Colonic mucosa (tissue), 4 donors: ENCODE data around the gene RGSL1. TPM values are rescaled to one million over a fixed set of nuclear protein-coding genes. Genes with fewer than 3 reads are reported as not detected.

Source experiments
- DNase-seq: peaks from one replicate; pipeline ENCODE4 v3.0.0-alpha.2; 2020
- H3K27ac ChIP-seq: fragments of 200-600 bp; one replicate; pipeline ENCODE4 v1.8.0; 2021
- H3K27me3 ChIP-seq: fragments of 200-600 bp; one replicate; pipeline ENCODE4 v1.8.0; 2021
- H3K36me3 ChIP-seq: fragments of 200-600 bp; one replicate; pipeline ENCODE4 v1.8.0; 2021
- H3K4me1 ChIP-seq: fragments of 200-600 bp; one replicate; pipeline ENCODE4 v1.8.0; 2021; ENCODE audit warnings: mild to moderate bottlenecking
- H3K4me3 ChIP-seq: fragments of 200-600 bp; one replicate; pipeline ENCODE4 v1.8.0; 2021
- H3K9ac ChIP-seq, 2 donors: one replicate each; pipeline ENCODE4 v1.7.0; 2013; ENCODE audit warnings: control low read depth in 2 of 2, low read depth in 2 of 2, low read length in 2 of 2
- H3K9me3 ChIP-seq: fragments of 200-600 bp; one replicate; pipeline ENCODE4 v1.8.0; 2021
- intact Hi-C: fragments of 100-400 bp; cut with DNase I; formaldehyde crosslinking; loops from one replicate; pipeline ENCODE4 v1.14.1; 2022
- total RNA-seq, 2 donors: library from RNA; stranded (reverse); fragmentation: NEBNext Ultra II Directional in 1 of 2; extraction: Animal tissue kit (Norgen Biotek cat#: 25700) in 1 of 2; gene quantifications; one replicate each; pipeline ENCODE4 v1.2.1, GENCODE V29; 2021
- TF ChIP-seq, protein P1 (sequence below): fragments of 200-600 bp; IDR thresholded peaks from one replicate; pipeline ENCODE4 v1.8.0; 2022; ENCODE audit warnings: antibody characterized with exemption, mild to moderate bottlenecking
- donor health status: healthy.
- donor health status: DM: no; HTN: no; CAD: no.
- donor health status: DM: no; HTN: no; CAD: no.

Gene RGSL1
- total RNA-seq, 2 donors from 2014 or later = not detected

DNA sequence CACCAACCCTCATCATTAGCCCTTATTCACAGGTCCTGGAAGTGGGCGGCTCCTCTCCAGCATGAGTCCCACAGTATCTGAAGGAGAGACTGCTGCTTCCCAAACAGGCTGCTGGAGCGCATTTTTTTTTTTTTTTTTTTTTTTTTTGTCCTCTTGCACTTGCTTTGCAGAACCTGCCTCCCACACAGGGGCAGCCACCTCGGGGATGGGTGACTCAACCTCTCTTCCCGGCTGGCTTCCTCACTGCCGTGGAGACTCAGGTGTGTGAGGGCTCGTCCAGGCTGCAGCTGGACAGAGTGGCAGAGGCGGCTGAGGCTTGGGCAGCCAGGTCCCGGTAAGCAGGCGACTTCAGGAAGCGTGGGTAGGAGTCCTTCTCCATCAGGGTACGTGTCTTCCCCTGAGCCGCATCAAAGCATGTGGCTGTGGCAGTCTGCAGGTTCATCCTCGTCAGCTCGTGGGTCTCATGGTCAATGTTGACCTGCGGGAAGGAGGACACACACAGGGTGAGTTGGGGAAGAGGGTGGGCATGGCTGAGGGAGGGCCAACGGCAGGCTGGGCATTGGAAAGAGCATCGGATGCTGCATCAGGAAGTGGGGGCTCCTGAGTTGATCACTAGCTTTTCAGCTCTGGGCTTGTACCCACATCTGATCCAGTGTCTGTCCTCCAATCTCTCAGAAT is 150.2 kb downstream of the RGSL1 start:
- no peaks in the 10 kb centered on the region for H3K36me3 ChIP-seq

DNA sequence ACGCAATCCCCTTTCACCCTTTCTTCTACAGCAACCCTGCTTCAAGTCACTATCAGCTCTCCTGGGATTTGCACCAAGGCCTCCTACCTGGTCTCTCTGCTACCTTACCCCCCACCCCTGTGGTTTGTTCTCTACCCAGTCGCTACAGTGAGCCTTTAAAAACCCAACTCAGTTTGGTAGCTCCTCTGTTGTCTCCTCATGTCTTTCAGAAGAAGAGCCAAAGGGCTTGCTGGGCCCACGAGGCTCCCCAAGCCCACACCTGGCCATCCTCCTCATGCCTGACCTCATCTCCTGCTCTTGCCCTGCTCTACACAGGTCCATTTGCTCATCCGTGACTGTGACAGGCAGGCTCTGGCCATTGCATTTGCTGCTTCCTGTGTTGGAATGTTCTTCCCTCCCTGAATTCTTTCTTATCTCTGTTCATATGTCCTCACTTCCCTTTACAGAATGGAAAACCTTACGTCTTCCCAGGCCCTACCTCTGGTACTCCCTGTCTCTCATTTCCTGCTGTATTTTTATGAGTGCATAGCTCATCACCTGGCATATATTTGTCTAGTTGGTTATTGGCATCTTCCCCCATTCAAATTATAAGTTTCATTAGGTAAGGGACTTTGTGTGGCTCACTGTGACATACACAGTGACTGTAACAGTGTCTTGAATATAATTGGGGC is 150.9 kb downstream of the RGSL1 start:
- intact Hi-C loops = no loop called here
- DNase-seq = no peak
- Histone ChIP-seq H3K4me1 (no peaks in the 10 kb centered on the region), H3K9ac (no peak overlapping the region), H3K27ac (no peak overlapping the region), H3K4me3 (no peak overlapping the region), H3K36me3 (no peaks in the 10 kb centered on the region), H3K27me3 (no peaks in the 10 kb centered on the region), H3K9me3 (no peaks in the 10 kb centered on the region)
- TF ChIP-seq, protein P1, sequence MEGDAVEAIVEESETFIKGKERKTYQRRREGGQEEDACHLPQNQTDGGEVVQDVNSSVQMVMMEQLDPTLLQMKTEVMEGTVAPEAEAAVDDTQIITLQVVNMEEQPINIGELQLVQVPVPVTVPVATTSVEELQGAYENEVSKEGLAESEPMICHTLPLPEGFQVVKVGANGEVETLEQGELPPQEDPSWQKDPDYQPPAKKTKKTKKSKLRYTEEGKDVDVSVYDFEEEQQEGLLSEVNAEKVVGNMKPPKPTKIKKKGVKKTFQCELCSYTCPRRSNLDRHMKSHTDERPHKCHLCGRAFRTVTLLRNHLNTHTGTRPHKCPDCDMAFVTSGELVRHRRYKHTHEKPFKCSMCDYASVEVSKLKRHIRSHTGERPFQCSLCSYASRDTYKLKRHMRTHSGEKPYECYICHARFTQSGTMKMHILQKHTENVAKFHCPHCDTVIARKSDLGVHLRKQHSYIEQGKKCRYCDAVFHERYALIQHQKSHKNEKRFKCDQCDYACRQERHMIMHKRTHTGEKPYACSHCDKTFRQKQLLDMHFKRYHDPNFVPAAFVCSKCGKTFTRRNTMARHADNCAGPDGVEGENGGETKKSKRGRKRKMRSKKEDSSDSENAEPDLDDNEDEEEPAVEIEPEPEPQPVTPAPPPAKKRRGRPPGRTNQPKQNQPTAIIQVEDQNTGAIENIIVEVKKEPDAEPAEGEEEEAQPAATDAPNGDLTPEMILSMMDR = no peak

More for the DNA sequence above, 150.2 kb downstream of the RGSL1 start:
- no peaks in the 10 kb centered on the region for H3K9me3 ChIP-seq
- no peak overlapping the region for H3K4me3 ChIP-seq
- TF ChIP-seq, protein P1 = no peak
- H3K27me3 ChIP-seq = no peaks in the 10 kb centered on the region
- DNase-seq = no peak
- H3K9ac ChIP-seq = no peak overlapping the region
- H3K4me1 ChIP-seq = no peaks in the 10 kb centered on the region
- H3K27ac ChIP-seq = no peak overlapping the region
- intact Hi-C loops = no loop called here

DNA sequence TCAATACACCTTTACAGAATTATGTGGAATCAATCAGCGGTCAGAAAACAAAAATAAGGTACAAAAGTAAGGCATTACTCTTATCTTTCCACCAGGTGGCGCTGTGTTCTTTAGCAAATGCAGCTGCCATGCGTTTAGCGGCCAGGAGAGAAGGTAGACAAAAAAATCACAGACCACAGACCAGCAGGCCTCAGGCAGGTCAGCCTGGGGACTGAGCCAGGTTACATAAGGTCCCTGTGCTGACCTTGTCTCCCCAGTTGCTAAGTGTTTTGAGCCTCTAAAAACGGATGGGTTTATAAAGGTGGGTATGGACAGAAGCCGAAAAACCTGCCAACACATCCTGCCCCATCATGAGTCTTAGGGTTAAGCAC is 151.5 kb downstream of the RGSL1 start:
- Histone ChIP-seq H3K36me3 (no peaks in the 10 kb centered on the region), H3K4me3 (no peak overlapping the region), H3K27ac (no peak overlapping the region), H3K27me3 (no peaks in the 10 kb centered on the region), H3K9ac (peak overlapping the region in 1 of 2 donors; percentile 15), H3K4me1 (no peaks in the 10 kb centered on the region), H3K9me3 (no peaks in the 10 kb centered on the region)
- DNase-seq = peak; percentile 71
- intact Hi-C loops = no loop called here
- TF ChIP-seq, protein P1 = peak; percentile 79

DNA sequence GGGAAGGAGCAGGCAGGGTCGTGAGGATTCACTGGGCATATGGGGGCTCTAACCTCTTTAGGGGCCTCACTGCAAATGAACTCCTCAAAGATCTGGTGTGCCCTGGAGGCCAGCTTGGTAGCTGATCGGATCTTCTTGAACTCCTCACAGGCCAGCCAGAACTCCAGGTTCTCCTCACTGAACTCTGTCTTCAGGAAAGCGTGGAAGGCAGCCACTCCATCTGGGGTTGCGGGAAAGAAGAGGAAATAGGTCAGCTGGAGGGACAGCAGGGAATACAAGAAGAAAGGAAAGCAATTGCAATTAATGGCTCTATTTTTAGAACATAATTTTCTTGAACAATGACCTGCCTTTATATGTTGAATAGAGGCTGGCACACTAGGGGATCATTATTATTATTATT is 152.0 kb downstream of the RGSL1 start:
- no peak overlapping the region for H3K4me3 ChIP-seq
- H3K9me3 ChIP-seq = no peaks in the 10 kb centered on the region
- no peak overlapping the region for H3K27ac ChIP-seq
- DNase-seq = no peak
- H3K4me1 ChIP-seq = no peaks in the 10 kb centered on the region
- H3K36me3 ChIP-seq = no peaks in the 10 kb centered on the region
- intact Hi-C loops = loop anchor here (2.0 kb wide), 1 partner anchor 181 kb away; no protein-coding TSS in a partner anchor
- TF ChIP-seq, protein P1 = no peak
- peak overlapping the region in 1 of 2 donors; percentile 15 for H3K9ac ChIP-seq
- no peaks in the 10 kb centered on the region for H3K27me3 ChIP-seq

DNA sequence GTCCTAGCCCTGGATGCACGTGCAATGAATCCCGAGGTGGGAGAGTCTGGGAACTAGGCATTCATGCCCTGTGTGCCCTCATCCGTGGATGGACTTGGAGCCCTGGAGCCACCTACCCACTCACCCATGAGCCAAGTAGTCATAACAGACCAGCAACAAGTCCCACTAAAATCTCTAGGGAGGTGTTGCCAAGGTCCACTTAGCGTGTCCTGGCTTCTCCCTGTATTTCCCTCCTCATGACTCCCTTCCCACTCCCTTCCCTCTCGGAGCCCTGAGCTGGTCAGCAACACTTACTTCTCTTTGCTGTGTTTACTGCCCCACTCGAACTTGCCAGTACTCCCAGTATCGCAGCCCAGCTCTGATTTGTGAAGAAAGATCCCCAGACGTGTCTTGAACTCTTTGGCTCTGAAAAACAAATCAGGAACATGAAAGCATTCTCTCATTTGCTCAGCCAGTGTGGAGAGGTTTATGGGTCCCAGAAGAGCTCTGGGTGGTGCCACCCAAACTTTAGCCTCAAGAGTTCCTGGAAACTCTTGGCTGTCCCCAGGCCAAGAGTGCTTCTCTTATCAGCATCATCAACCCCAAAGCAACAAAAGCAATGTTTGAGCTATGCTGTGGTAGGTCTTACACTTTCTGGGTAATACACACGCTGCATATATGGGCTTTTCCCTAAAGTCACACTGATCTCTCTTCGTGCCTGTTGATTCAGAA is 153.1 kb downstream of the RGSL1 start:
- Histone ChIP-seq H3K36me3 (no peaks in the 10 kb centered on the region), H3K4me1 (no peaks in the 10 kb centered on the region), H3K27ac (no peak overlapping the region), H3K27me3 (no peaks in the 10 kb centered on the region), H3K9me3 (no peaks in the 10 kb centered on the region), H3K9ac (peak overlapping the region in 1 of 2 donors; percentile 27), H3K4me3 (no peak overlapping the region)
- no peak for DNase-seq
- TF ChIP-seq, protein P1 = no peak
- intact Hi-C loops = loop anchor here (2.0 kb wide), 1 partner anchor 180 kb away; no protein-coding TSS in a partner anchor
